Stomach smooth muscle (tissue), 2 donors: ENCODE measurements around the gene EGF.

Experiments used
- H3K27ac ChIP-seq: one replicate; pipeline ENCODE4 v1.7.0; 2013; ENCODE audit warnings: mild to moderate bottlenecking, low read length, inconsistent platforms
- H3K27me3 ChIP-seq, 2 donors: one replicate each; pipeline ENCODE4 v1.7.0; 2013; ENCODE audit warnings: low read length in 2 of 2; ENCODE audit not compliant: insufficient read depth in 2 of 2, control insufficient read depth in 1 of 2
- H3K36me3 ChIP-seq, 2 donors: one replicate each; pipeline ENCODE4 v1.7.0; 2013; ENCODE audit warnings: low read length in 2 of 2; ENCODE audit not compliant: control insufficient read depth in 2 of 2, insufficient read depth in 2 of 2
- H3K4me1 ChIP-seq: one replicate; pipeline ENCODE4 v1.7.0; 2013; ENCODE audit warnings: low read length; ENCODE audit not compliant: control insufficient read depth, insufficient read depth
- H3K4me3 ChIP-seq, 2 donors: one replicate each; pipeline ENCODE4 v1.7.0; 2013; ENCODE audit warnings: low read length in 2 of 2
- H3K9ac ChIP-seq, 2 donors: one replicate each; pipeline ENCODE4 v1.7.0; 2013; ENCODE audit warnings: low read length in 2 of 2, mild to moderate bottlenecking in 1 of 2
- H3K9me3 ChIP-seq, 2 donors: one replicate each; pipeline ENCODE4 v1.7.0; 2013; ENCODE audit warnings: low read length in 2 of 2; ENCODE audit not compliant: control insufficient read depth in 2 of 2
- donor health status: healthy.
- donor health status: Pancreatic carcinoma.

The EGF gene

DNA sequence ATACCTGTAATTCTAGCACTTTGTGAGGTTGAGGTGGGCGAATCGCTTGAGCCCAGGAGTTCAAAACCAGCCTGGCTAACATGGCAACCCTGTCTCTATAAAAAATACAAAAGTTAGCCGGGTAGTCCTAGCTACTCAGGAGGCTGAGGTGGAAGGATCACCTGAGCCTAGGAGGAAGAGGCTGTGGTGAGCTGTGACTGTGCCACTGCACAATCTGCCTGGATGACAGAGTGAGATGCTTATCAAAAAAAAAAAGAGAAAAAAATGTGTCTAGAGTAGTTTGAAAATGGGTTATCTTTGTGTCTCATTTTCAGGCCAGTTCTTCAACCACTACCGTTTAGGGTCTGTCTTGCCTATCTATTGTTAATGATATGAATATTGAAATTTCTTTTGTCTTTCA, 98.1 kb downstream of the EGF start:
- H3K4me3 ChIP-seq = no peak overlapping the region
- no peaks in the 10 kb centered on the region for H3K36me3 ChIP-seq
- no peaks in the 10 kb centered on the region for H3K9me3 ChIP-seq
- H3K27ac ChIP-seq = no peak overlapping the region
- H3K9ac ChIP-seq = no peak overlapping the region
- H3K4me1 ChIP-seq = no peaks in the 10 kb centered on the region
- H3K27me3 ChIP-seq = no peaks in the 10 kb centered on the region

DNA sequence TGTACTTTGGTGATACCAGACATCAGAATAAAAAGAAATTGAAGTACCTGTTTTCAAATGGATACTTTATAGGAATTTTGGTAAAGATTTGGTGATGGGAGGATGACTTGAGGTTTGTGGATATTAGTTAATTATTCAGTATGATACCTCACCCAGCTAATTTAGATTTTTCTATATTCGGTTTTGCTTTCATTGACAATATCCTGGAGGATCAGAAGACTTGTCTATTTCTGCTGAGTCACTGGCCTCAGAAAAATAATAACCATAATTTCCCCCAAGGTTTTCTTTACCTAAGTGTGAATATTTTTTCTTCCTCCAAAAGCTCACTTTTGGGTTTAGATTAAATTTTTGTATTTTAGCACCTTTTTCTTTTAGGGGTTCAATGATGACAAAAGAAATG, 100.2 kb downstream of the EGF start:
- no peaks in the 10 kb centered on the region for H3K4me1 ChIP-seq
- no peaks in the 10 kb centered on the region for H3K9me3 ChIP-seq
- H3K27ac ChIP-seq = no peak overlapping the region
- no peaks in the 10 kb centered on the region for H3K27me3 ChIP-seq
- no peak overlapping the region for H3K4me3 ChIP-seq
- no peak overlapping the region for H3K9ac ChIP-seq
- no peaks in the 10 kb centered on the region for H3K36me3 ChIP-seq

DNA sequence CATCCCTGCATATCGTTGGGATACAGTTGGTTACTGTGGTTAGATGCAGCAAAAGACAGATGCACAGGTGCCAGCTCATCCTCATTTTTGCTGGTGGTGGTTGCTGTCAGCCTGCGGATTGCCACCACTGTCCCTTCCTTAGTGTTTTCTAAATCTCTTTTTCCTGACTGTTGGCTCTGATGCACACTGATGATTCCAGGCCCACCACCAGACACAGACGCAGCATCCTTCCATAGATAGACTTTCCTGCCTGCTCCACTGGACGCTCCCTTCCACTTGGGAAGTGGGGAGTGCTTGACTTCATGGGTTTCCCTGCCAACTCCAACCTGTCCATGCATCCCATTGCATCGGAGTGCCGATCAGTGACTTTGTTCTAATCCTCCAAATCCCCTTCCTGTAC, 101.5 kb downstream of the EGF start:
- Histone ChIP-seq H3K4me3 (no peak overlapping the region), H3K27ac (no peak overlapping the region), H3K9ac (no peak overlapping the region), H3K27me3 (no peaks in the 10 kb centered on the region), H3K9me3 (no peaks in the 10 kb centered on the region), H3K4me1 (no peaks in the 10 kb centered on the region), H3K36me3 (no peaks in the 10 kb centered on the region)

DNA sequence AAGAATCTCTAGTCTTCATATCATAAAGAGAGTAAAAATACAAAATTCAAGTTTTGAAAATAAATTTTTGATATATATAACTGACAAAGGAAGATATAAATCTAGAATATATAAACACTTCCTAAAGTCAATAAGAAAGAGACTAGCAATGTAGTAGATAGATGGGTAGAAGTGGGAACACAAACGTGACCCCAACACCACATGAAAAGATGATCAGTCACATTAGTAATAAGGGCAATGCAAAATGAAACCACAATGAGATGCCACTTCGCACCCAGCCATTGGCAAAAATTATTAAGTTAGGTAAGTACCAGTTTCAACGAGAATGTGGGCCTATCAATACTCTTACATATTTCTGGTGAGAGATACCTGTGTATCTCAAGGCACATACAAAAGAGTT, 106.5 kb downstream of the EGF start:
- Histone ChIP-seq H3K27ac (no peak overlapping the region), H3K4me3 (no peak overlapping the region), H3K9me3 (no peaks in the 10 kb centered on the region), H3K27me3 (no peaks in the 10 kb centered on the region), H3K4me1 (no peaks in the 10 kb centered on the region), H3K9ac (no peak overlapping the region), H3K36me3 (no peaks in the 10 kb centered on the region)

DNA sequence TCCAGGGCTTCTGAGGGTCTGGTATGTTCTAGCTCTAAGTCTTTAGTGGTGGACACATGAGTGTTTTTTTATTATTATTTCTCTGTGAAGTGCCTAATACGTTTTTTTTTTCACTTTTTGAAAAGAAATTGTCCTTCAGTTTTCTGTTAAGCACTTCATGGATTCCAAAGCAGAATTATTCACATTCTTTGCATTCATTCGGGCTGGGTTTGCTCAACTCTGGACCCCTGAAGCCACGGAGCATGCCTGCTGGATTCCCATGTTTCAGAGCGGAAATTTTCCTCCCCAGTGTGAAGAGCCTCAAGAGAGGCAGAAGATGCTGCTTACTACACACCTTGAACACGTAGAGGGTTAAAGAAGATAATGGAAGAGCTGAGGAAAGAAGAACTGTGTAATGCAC, 107.5 kb downstream of the EGF start:
- Histone ChIP-seq H3K27me3 (no peaks in the 10 kb centered on the region), H3K4me3 (no peak overlapping the region), H3K27ac (no peak overlapping the region), H3K9me3 (no peaks in the 10 kb centered on the region), H3K9ac (no peak overlapping the region), H3K4me1 (no peaks in the 10 kb centered on the region), H3K36me3 (no peaks in the 10 kb centered on the region)

DNA sequence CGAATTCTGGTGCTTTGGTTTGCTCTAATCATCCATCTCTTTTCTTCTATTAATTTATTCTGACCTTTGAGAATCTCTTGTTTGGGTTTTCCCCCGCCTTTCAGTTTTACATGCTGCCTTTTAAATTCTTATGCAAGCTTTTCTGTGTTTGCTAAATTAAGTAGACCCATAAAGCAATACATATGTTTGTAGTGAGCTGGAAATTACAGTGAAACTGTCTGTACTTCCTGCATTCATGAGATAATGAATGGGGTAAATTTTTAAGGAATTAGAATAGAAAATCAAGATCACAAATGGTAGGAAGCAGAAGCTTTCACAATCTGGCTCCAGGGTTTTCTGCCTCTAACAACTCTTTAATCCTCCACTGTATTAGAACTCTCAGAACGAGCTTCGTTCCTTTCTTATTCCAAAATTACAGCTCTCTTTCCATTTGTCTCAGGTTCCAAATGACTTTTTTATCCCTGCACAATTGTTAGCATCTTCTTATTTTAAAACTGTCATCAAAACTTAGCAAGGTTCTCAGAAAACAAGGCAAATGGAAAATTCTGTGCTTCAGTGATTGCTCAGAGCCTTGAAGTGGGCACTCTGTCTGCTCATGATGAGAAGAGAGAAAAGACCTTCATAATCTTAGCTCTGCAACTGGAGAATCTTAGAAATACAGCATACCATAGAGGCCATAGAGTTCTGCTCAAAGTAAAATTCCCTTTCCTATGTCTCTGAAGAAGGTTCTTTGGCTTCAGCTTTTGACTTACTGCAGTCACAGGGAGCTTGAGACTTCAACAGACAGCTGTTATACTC, 108.2 kb downstream of the EGF start:
- H3K4me3 ChIP-seq = no peak overlapping the region
- H3K4me1 ChIP-seq = no peaks in the 10 kb centered on the region
- H3K27me3 ChIP-seq = no peaks in the 10 kb centered on the region

DNA sequence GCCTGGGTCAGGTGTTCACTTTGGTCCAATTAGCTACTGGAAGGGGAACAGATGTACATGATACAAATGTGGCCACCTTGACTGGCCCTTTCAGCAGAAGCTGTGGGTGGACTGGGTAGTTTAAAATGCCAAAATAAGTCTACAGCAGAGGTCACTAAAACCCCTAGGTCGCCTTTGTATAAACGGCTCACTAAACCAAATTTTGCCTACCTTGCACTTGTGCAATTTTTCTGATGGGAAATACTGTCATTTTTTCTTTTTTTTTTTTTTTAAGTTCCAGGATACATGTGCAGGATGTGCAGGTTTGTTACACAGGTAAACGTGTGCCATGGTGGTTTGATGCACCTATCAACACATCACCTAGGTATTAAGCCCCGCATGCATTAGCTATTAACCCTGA, 109.8 kb downstream of the EGF start:
- Histone ChIP-seq H3K36me3 (no peaks in the 10 kb centered on the region), H3K4me1 (no peaks in the 10 kb centered on the region), H3K9ac (no peak overlapping the region), H3K4me3 (no peak overlapping the region), H3K27ac (no peak overlapping the region), H3K9me3 (no peaks in the 10 kb centered on the region), H3K27me3 (no peaks in the 10 kb centered on the region)

More for the DNA sequence above, 108.2 kb downstream of the EGF start:
- no peak overlapping the region for H3K9ac ChIP-seq
- H3K27ac ChIP-seq = no peak overlapping the region
- no peaks in the 10 kb centered on the region for H3K36me3 ChIP-seq
- H3K9me3 ChIP-seq = no peaks in the 10 kb centered on the region

DNA sequence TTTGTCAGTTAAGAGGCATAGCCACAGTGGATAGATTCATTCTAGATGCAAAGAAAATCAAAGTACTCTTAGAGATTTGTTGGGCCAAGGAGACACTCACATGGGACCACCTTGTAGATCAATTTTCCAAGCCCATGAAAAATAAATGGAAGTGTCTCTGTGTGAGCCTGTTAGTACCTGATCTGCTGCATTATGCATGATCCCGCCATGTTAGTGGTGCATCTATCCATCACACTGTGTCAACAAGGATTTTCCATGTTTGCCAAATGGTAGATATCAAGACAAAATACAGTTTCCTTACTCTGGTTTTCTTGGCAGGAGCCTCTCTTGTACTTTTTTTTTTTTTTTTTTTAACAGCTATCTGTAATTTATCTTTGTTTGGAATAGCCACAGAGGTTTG, 112.4 kb downstream of the EGF start:
- no peak overlapping the region for H3K4me3 ChIP-seq
- H3K36me3 ChIP-seq = no peaks in the 10 kb centered on the region
- no peaks in the 10 kb centered on the region for H3K27me3 ChIP-seq
- no peaks in the 10 kb centered on the region for H3K9me3 ChIP-seq
- H3K9ac ChIP-seq = no peak overlapping the region
- no peaks in the 10 kb centered on the region for H3K4me1 ChIP-seq
- no peak overlapping the region for H3K27ac ChIP-seq

DNA sequence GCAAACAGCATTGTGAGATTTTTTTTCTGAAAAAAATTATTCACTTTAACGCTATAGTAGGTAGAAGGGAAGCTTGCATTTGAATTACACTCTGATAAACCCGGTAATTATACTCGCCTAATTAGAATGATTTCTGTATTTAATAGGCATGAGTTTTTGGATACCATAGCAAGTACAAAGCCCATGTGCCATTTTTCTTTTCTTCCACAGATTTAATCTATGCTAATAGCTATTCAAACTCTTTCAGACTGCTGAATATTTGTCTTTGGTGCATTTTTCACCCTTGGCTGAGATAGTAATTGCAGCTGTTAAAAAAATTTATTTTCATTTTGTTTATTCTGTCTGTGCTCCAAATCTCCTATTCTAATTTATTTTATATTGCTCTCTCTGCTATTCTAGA, 113.0 kb downstream of the EGF start:
- H3K4me1 ChIP-seq = no peaks in the 10 kb centered on the region
- H3K27ac ChIP-seq = no peak overlapping the region
- H3K9ac ChIP-seq = no peak overlapping the region
- no peaks in the 10 kb centered on the region for H3K9me3 ChIP-seq
- H3K27me3 ChIP-seq = no peaks in the 10 kb centered on the region
- H3K4me3 ChIP-seq = no peak overlapping the region
- H3K36me3 ChIP-seq = no peaks in the 10 kb centered on the region

DNA sequence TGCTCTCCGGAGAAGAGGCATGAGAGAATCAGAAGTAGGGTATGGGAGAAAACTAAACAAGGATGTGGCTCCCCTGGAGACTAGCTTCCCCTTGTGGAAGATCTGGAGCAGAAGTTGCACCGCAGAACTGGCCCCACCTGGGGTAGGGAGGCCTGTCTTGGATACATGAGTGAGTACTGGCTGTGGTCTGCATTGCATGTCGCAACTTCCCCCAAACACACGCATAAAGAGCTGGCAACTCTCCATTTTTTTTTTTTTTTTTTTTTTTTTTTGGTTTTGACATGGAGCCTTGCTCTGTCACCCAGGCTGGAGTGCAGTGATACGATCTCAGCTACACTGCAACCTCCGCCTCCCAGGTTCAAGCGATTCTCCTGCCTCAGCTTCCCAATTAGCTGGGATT, 119.9 kb downstream of the EGF start:
- H3K9me3 ChIP-seq = no peaks in the 10 kb centered on the region
- H3K9ac ChIP-seq = no peak overlapping the region
- H3K4me3 ChIP-seq = no peak overlapping the region

DNA sequence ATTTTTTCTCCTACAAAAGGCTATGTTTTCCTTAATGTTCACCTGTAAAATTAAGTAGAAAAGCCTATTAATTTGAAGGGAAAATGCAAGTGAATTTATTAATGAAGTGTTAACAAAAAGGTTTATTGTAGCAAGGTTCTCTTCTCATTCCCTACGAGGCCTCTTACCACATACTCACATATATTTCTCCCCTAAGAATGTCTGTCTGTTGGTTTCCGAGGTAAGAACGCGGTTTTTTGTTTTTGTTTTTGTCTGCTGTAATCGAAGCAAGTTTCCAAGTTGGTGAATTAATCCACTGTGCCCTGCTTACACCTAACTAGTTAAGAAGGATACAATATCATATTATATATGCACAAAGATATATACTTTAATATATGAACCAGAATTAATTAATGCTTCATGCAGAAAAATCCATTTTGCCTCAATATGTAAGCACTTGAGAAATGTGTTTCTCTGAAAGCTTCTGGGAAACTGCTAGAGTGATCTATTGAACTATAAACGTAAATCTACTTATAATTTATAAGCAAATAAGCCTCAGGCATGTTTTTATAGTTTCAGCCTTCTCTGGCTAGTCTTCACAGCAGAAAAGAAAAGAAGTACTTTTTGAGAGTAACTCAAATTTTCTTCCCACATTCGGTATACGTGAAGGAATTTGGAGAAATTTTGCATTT, 120.8 kb downstream of the EGF start:
- no peaks in the 10 kb centered on the region for H3K36me3 ChIP-seq

More for the DNA sequence above, 119.9 kb downstream of the EGF start:
- Histone ChIP-seq H3K27me3 (peaks cover 0 to 2% of the 10 kb centered on the region in 2 donors), H3K27ac (no peak overlapping the region), H3K4me1 (no peaks in the 10 kb centered on the region), H3K36me3 (no peaks in the 10 kb centered on the region)

More for the DNA sequence above, 120.8 kb downstream of the EGF start:
- Histone ChIP-seq H3K27me3 (peaks cover 0 to 2% of the 10 kb centered on the region in 2 donors), H3K9ac (no peak overlapping the region), H3K4me1 (no peaks in the 10 kb centered on the region), H3K27ac (no peak overlapping the region), H3K9me3 (no peaks in the 10 kb centered on the region), H3K4me3 (no peak overlapping the region)
